Activated CD4-positive, alpha-beta T cell treated with anti-CD3 and anti-CD28 coated beads, Interleukin-2, Interleukin-4, amounts not matched to agents 100 ng/mL and 50 ng/mL, durations not matched to agents 16 hours and 8 hours (primary cell): Measurements from ENCODE around the gene HSPA8.
"Not testable (repeated sequence)": the region's sequence is repeated elsewhere in the genome, so short reads cannot be mapped to it uniquely, and the experiment has no call there.

Experiments used
- DNase-seq: peaks from one replicate; pipeline ENCODE4 v3.0.0-alpha.2; 2020; ENCODE audit warnings: low spot score

The HSPA8 gene

GRCh38 chr11:123061403-123062157 is at the start of gene HSPA8:
Gene HSPA8, minus strand, starts transcription at chr11:123062136. Its CDS starts 812 bp downstream, at chr11:123061324.
- DNase-seq: peak; percentile 80

GRCh38 chr11:123111465-123111864 is 49.5 kb upstream of the HSPA8 start:
- peak; percentile 64 for DNase-seq

GRCh38 chr11:123110397-123110796 is 48.5 kb upstream of the HSPA8 start:
- DNase-seq: no peak

- no peak for DNase-seq
These were observed 46.1 kb upstream of the HSPA8 start for GRCh38 chr11:123107945-123108495.

- DNase-seq: no peak
These were observed 42.8 kb upstream of the HSPA8 start for GRCh38 chr11:123104697-123105096.

- DNase-seq: peak; percentile 50
These were observed 41.5 kb upstream of the HSPA8 start for GRCh38 chr11:123103326-123103980.

GRCh38 chr11:123100379-123101085 is 38.6 kb upstream of the HSPA8 start:
- DNase-seq: no peak

GRCh38 chr11:123098990-123099389 is 37.1 kb upstream of the HSPA8 start:
- DNase-seq: no peak

GRCh38 chr11:123093739-123094138 is 31.8 kb upstream of the HSPA8 start:
- no peak for DNase-seq

- DNase-seq: no peak
These were observed 29.6 kb upstream of the HSPA8 start for GRCh38 chr11:123091506-123091905.

GRCh38 chr11:123090168-123090567 is 28.2 kb upstream of the HSPA8 start:
- DNase-seq: not testable (repeated sequence)

- not testable (repeated sequence) for DNase-seq
These were observed 27.0 kb upstream of the HSPA8 start for GRCh38 chr11:123088896-123089295.

- peak; percentile 64 for DNase-seq
These were observed 25.7 kb upstream of the HSPA8 start for GRCh38 chr11:123087657-123088056.

GRCh38 chr11:123086305-123086704 is 24.4 kb upstream of the HSPA8 start:
- no peak for DNase-seq

- DNase-seq: no peak
These were observed 23.6 kb upstream of the HSPA8 start for GRCh38 chr11:123085497-123085896.

GRCh38 chr11:123084454-123084853 is 22.5 kb upstream of the HSPA8 start:
- no peak for DNase-seq

- DNase-seq: peak; percentile 72
These were observed 21.7 kb upstream of the HSPA8 start for GRCh38 chr11:123083623-123084029.

GRCh38 chr11:123082977-123083376 is 21.0 kb upstream of the HSPA8 start:
- DNase-seq: no peak

- no peak for DNase-seq
These were observed 18.1 kb upstream of the HSPA8 start for GRCh38 chr11:123080015-123080414.

- DNase-seq: no peak
These were observed 14.5 kb upstream of the HSPA8 start for GRCh38 chr11:123076484-123076883.

GRCh38 chr11:123073343-123074057 is 11.6 kb upstream of the HSPA8 start:
- no peak for DNase-seq

- no peak for DNase-seq
These were observed 10.8 kb upstream of the HSPA8 start for GRCh38 chr11:123072762-123073161.
